H9 (cell line): ENCODE data around the gene MRPL54. TPM values are rescaled to one million over a fixed set of nuclear protein-coding genes. Genes with fewer than 3 reads are reported as not detected.

ENCODE experiments used
- DNase-seq: peaks from one replicate; pipeline ENCODE4 v3.0.0-alpha.2; 2017
- H2AFZ ChIP-seq: one replicate; pipeline ENCODE4 v1.6.1; 2013; ENCODE audit warnings: mild to moderate bottlenecking, low read length, control low read depth, moderate library complexity
- H2AK5ac ChIP-seq: 2 replicates; pipeline ENCODE4 v1.6.1; 2013; ENCODE audit warnings: low read length, control low read depth, mixed read lengths; ENCODE audit not compliant: insufficient read length
- H2BK120ac ChIP-seq: one replicate; pipeline ENCODE4 v1.6.1; 2013; ENCODE audit warnings: low read depth, mild to moderate bottlenecking, low read length, control low read depth, inconsistent platforms; ENCODE audit not compliant: poor library complexity, severe bottlenecking
- H2BK12ac ChIP-seq: 2 replicates; pipeline ENCODE4 v1.6.1; 2013; ENCODE audit warnings: low read length, control low read depth, mixed read lengths, low read depth; ENCODE audit not compliant: insufficient read length
- H2BK15ac ChIP-seq: 2 replicates; pipeline ENCODE4 v1.6.1; 2013; ENCODE audit warnings: low read depth, low read length, control low read depth
- H2BK20ac ChIP-seq: one replicate; pipeline ENCODE4 v1.6.1; 2013; ENCODE audit warnings: low read depth, mild to moderate bottlenecking, low read length, control low read depth, inconsistent platforms; ENCODE audit not compliant: poor library complexity, severe bottlenecking
- H2BK5ac ChIP-seq: 2 replicates; pipeline ENCODE4 v1.6.1; 2013; ENCODE audit warnings: low read length, control low read depth, mixed read lengths; ENCODE audit not compliant: insufficient read length
- H3K14ac ChIP-seq: 2 replicates; pipeline ENCODE4 v1.6.1; 2013; ENCODE audit warnings: low read length, control low read depth; ENCODE audit not compliant: insufficient read depth
- H3K18ac ChIP-seq: 2 replicates; pipeline ENCODE4 v1.6.1; 2013; ENCODE audit warnings: low read depth, mild to moderate bottlenecking, mixed read lengths, low read length, control low read depth; ENCODE audit not compliant: insufficient read length
- H3K23ac ChIP-seq: 2 replicates; pipeline ENCODE4 v1.6.1; 2013; ENCODE audit warnings: low read length, control low read depth, mixed read lengths, low read depth; ENCODE audit not compliant: insufficient read length
- H3K23me2 ChIP-seq: 2 replicates; pipeline ENCODE4 v1.6.1; 2013; ENCODE audit warnings: low read depth, mild to moderate bottlenecking, mixed read lengths, low read length, control low read depth; ENCODE audit not compliant: insufficient read length, poor library complexity, severe bottlenecking
- H3K27ac ChIP-seq: 2 replicates; pipeline ENCODE4 v1.5.1; 2013; ENCODE audit warnings: low read length, control low read depth, mixed read lengths, low read depth; ENCODE audit not compliant: insufficient read length
- H3K27me3 ChIP-seq: 2 replicates; pipeline ENCODE4 v1.6.1; 2013; ENCODE audit warnings: low read length, control low read depth, inconsistent platforms; ENCODE audit not compliant: insufficient read depth
- H3K4ac ChIP-seq: 2 replicates; pipeline ENCODE4 v1.6.1; 2013; ENCODE audit warnings: low read depth, mild to moderate bottlenecking, control low read depth, inconsistent platforms, low read length, moderate library complexity
- H3K4me1 ChIP-seq: 2 replicates; pipeline ENCODE4 v1.6.1; 2013; ENCODE audit warnings: low read length, control low read depth, inconsistent platforms; ENCODE audit not compliant: insufficient read depth
- H3K4me2 ChIP-seq: 2 replicates; pipeline ENCODE4 v1.6.1; 2013; ENCODE audit warnings: low read length, control low read depth, mixed read lengths; ENCODE audit not compliant: insufficient read length, insufficient read depth
- H3K56ac ChIP-seq: 2 replicates; pipeline ENCODE4 v1.6.1; 2013; ENCODE audit warnings: low read depth, mild to moderate bottlenecking, mixed read lengths, low read length, control low read depth; ENCODE audit not compliant: insufficient read length
- H3K79me1 ChIP-seq: 2 replicates; pipeline ENCODE4 v1.6.1; 2013; ENCODE audit warnings: low read depth, mild to moderate bottlenecking, moderate library complexity, low read length, control low read depth, inconsistent platforms; ENCODE audit not compliant: insufficient read depth, poor library complexity, severe bottlenecking
- H3K79me2 ChIP-seq: 2 replicates; pipeline ENCODE4 v1.6.1; 2013; ENCODE audit warnings: low read length, control low read depth, inconsistent platforms; ENCODE audit not compliant: insufficient read depth
- H3K9ac ChIP-seq: 2 replicates; pipeline ENCODE4 v1.6.1; 2013; ENCODE audit warnings: low read length, control low read depth, mixed read lengths; ENCODE audit not compliant: insufficient read length; ENCODE audit errors: extremely low read depth
- H3K9me3 ChIP-seq: one replicate; pipeline ENCODE4 v1.6.1; 2013; ENCODE audit warnings: low read depth, low read length, inconsistent platforms; ENCODE audit not compliant: control insufficient read depth
- H3T11ph ChIP-seq: one replicate; pipeline ENCODE4 v1.6.1; 2013; ENCODE audit warnings: mild to moderate bottlenecking, low read length, control low read depth, inconsistent platforms
- H4K20me1 ChIP-seq: one replicate; pipeline ENCODE4 v1.6.1; 2013; ENCODE audit not compliant: control insufficient read depth, insufficient read length, insufficient read depth
- H4K5ac ChIP-seq: 2 replicates; pipeline ENCODE4 v1.6.1; 2013; ENCODE audit warnings: low read depth, mild to moderate bottlenecking, mixed read lengths, low read length, control low read depth; ENCODE audit not compliant: insufficient read length
- H4K8ac ChIP-seq: replicated peaks from 2 replicates; pipeline ENCODE4 v1.6.1; 2013; ENCODE audit warnings: low read length, control low read depth, mixed read lengths, low read depth; ENCODE audit not compliant: insufficient read length
- H4K91ac ChIP-seq: 2 replicates; pipeline ENCODE4 v1.6.1; 2013; ENCODE audit warnings: low read depth, mild to moderate bottlenecking, moderate library complexity, mixed read lengths, low read length, control low read depth; ENCODE audit not compliant: insufficient read length
- H3K27ac Mint-ChIP-seq, 3 experiments: 2 replicates in 2 of 3; 3 replicates in 1 of 3; pipeline ENCODE4 v1.8.0; 2020 to 2021; ENCODE audit warnings: mixed read lengths in 3 of 3, mild to moderate bottlenecking in 1 of 3, moderate library complexity in 1 of 3
- H3K27me3 Mint-ChIP-seq: 2 replicates; pipeline ENCODE4 v1.8.0; 2021; ENCODE audit warnings: low read depth, mild to moderate bottlenecking, moderate library complexity, mixed read lengths
- H3K36me3 Mint-ChIP-seq, 3 experiments: 2 replicates in 2 of 3; 3 replicates in 1 of 3; pipeline ENCODE4 v1.8.0; 2020 to 2021; ENCODE audit warnings: low read depth in 3 of 3, mixed read lengths in 3 of 3; ENCODE audit not compliant: insufficient read depth in 1 of 3
- H3K4me1 Mint-ChIP-seq, 2 experiments: 2 replicates each; pipeline ENCODE4 v1.8.0; 2020; ENCODE audit warnings: mixed read lengths in 2 of 2
- H3K4me3 Mint-ChIP-seq, 2 experiments: 2 replicates in 1 of 2; 3 replicates in 1 of 2; pipeline ENCODE4 v1.8.0; 2020 to 2021; ENCODE audit warnings: mild to moderate bottlenecking in 2 of 2, mixed read lengths in 2 of 2, moderate library complexity in 1 of 2
- H3K9me3 Mint-ChIP-seq, 2 experiments: 2 replicates in 1 of 2; 3 replicates in 1 of 2; pipeline ENCODE4 v1.8.0; 2020; ENCODE audit warnings: mild to moderate bottlenecking in 2 of 2, mixed read lengths in 2 of 2, moderate library complexity in 1 of 2
- CTCF ChIP-seq: fragments of 200-600 bp; sonication (generic); conservative IDR thresholded peaks from 3 replicates; pipeline ENCODE4 v1.8.0; 2021; ENCODE audit warnings: antibody characterized with exemption, mild to moderate bottlenecking
- WGBS: extraction: QIAGEN DNeasy Blood & Tissue Kit; methylation state at CpG from one replicate; pipeline ENCODE4 v1.1.7; 2013; ENCODE audit warnings: missing lambda C conversion rate, low lambda C conversion rate, mixed read lengths; ENCODE audit not compliant: insufficient read length; ENCODE audit errors: extremely low coverage; 5-methylcytosine and 5-hydroxymethylcytosine counted together
- total RNA-seq: library from RNA; stranded (reverse); gene quantifications from 2 replicates; pipeline ENCODE4 v1.2.1, GENCODE V29; 2021

MRPL54 gene
- total RNA-seq, 1 experiment from 2014 or later = 60.0 TPM

- TF ChIP-seq CTCF = no peak
- Histone ChIP-seq H2BK15ac (no peak overlapping the region), H3K27ac (no peak overlapping the region), H3K56ac (no peak overlapping the region), H3K4me1 (no peaks in the 10 kb centered on the region), H3K23me2 (peaks cover 7% of the 10 kb centered on the region), H4K20me1 (no peaks in the 10 kb centered on the region), H3K23ac (no peak overlapping the region), H3K27me3 (no peaks in the 10 kb centered on the region), H3K9ac (no peak overlapping the region), H4K91ac (no peak overlapping the region), H2BK5ac (no peak overlapping the region), H2AFZ (no peak overlapping the region), H2AK5ac (no peak overlapping the region), H3K18ac (no peak overlapping the region), H2BK12ac (no peak overlapping the region), H3K79me2 (no peaks in the 10 kb centered on the region), H3K4me2 (no peak overlapping the region), H3K9me3 (no peaks in the 10 kb centered on the region), H3T11ph (no peak overlapping the region), H3K79me1 (no peaks in the 10 kb centered on the region), H4K8ac (no peak overlapping the region), H3K14ac (no peak overlapping the region), H4K5ac (no peak overlapping the region), H2BK120ac (no peak overlapping the region), H2BK20ac (no peak overlapping the region), H3K4ac (no peak overlapping the region)
- DNase-seq = no peak
- Mint-ChIP-seq H3K9me3 (peaks cover 0 to 5% of the 10 kb centered on the region in 2 experiments; a peak in 2 of 5 replicates), H3K4me1 (peaks cover 0 to 11% of the 10 kb centered on the region in 2 experiments; a peak in 2 of 4 replicates), H3K27ac (no peak overlapping the region), H3K27me3 (peaks cover 45% of the 10 kb centered on the region), H3K36me3 (no peaks in the 10 kb centered on the region), H3K4me3 (no peak overlapping the region; a peak in 1 of 5 replicates)
- no CpG with 5 or more reads among the region's 24 CpGs for WGBS
These were observed 40.8 kb downstream of the MRPL54 start for GRCh38 chr19:3803114-3803888.
